Kidney epithelial cell (primary cell): ENCODE results near the gene RSPH9. TPM values are rescaled to one million over a fixed set of nuclear protein-coding genes. Genes with fewer than 3 reads are reported as not detected.

ENCODE experiments used
- DNase-seq: peaks from one replicate; pipeline ENCODE4 v3.0.0-alpha.2; 2010; ENCODE audit warnings: low read depth
- H3K27me3 ChIP-seq: 2 replicates; pipeline ENCODE4 v1.6.0; 2011; ENCODE audit warnings: low read length; ENCODE audit not compliant: control insufficient read depth, insufficient read depth
- H3K36me3 ChIP-seq: 2 replicates; pipeline ENCODE4 v1.5.1; 2011; ENCODE audit warnings: low read length; ENCODE audit not compliant: control insufficient read depth, insufficient read depth
- H3K4me3 ChIP-seq: 2 replicates; pipeline ENCODE4 v1.5.1; 2011; ENCODE audit warnings: low read depth, mild to moderate bottlenecking, control low read depth, low read length
- CTCF ChIP-seq: IDR thresholded peaks from 2 replicates; pipeline ENCODE4 v1.5.1; 2011; ENCODE audit warnings: mild to moderate bottlenecking, moderate library complexity, low read length, control low read depth, inconsistent platforms; ENCODE audit not compliant: insufficient read depth, poor library complexity, severe bottlenecking
- total RNA-seq: library from RNA; depleted of rRNA; stranded (reverse); fragments of >200 nt; gene quantifications from 2 replicates; pipeline ENCODE4 v1.2.3, GENCODE V29; 2015

Gene RSPH9
- total RNA-seq, 1 donor from 2014 or later, result 0.08 TPM

- peaks cover 3% of the 10 kb centered on the region for H3K36me3 ChIP-seq
- TF ChIP-seq CTCF, result no peak
- DNase-seq, result no peak
- no peak overlapping the region for H3K4me3 ChIP-seq
- H3K27me3 ChIP-seq, result no peaks in the 10 kb centered on the region
Observed at GRCh38 chr6:43677759-43678158, 32.9 kb downstream of the RSPH9 start.

GRCh38 chr6:43678341-43678740 is 33.5 kb downstream of the RSPH9 start:
- Histone ChIP-seq H3K27me3 (no peaks in the 10 kb centered on the region), H3K4me3 (no peak overlapping the region), H3K36me3 (peaks cover 4% of the 10 kb centered on the region)
- TF ChIP-seq CTCF, result no peak
- DNase-seq, result no peak

- TF ChIP-seq CTCF, result no peak
- H3K27me3 ChIP-seq, result no peaks in the 10 kb centered on the region
- DNase-seq, result no peak
- peaks cover 4% of the 10 kb centered on the region for H3K36me3 ChIP-seq
- no peak overlapping the region for H3K4me3 ChIP-seq
Observed at GRCh38 chr6:43679057-43679456, 34.2 kb downstream of the RSPH9 start.

- no peak for TF ChIP-seq CTCF
Observed at GRCh38 chr6:43680308-43681200, 35.7 kb downstream of the RSPH9 start.

GRCh38 chr6:43681303-43681702 is 36.5 kb downstream of the RSPH9 start:
- Histone ChIP-seq H3K27me3 (no peaks in the 10 kb centered on the region), H3K36me3 (peaks cover 4% of the 10 kb centered on the region)

More at GRCh38 chr6:43680308-43681200, 35.7 kb downstream of the RSPH9 start:
- DNase-seq, result no peak
- Histone ChIP-seq H3K4me3 (no peak overlapping the region), H3K27me3 (no peaks in the 10 kb centered on the region), H3K36me3 (peaks cover 4% of the 10 kb centered on the region)

More at GRCh38 chr6:43681303-43681702, 36.5 kb downstream of the RSPH9 start:
- no peak for DNase-seq
- no peak for TF ChIP-seq CTCF
- H3K4me3 ChIP-seq, result no peak overlapping the region
